Measurements from ENCODE around the gene CELA3B. TPM values are rescaled to one million over a fixed set of nuclear protein-coding genes. Genes with fewer than 3 reads are reported as not detected.

Gene CELA3B
- total RNA-seq, 4 donors from 2014 or later: not detected

DNA sequence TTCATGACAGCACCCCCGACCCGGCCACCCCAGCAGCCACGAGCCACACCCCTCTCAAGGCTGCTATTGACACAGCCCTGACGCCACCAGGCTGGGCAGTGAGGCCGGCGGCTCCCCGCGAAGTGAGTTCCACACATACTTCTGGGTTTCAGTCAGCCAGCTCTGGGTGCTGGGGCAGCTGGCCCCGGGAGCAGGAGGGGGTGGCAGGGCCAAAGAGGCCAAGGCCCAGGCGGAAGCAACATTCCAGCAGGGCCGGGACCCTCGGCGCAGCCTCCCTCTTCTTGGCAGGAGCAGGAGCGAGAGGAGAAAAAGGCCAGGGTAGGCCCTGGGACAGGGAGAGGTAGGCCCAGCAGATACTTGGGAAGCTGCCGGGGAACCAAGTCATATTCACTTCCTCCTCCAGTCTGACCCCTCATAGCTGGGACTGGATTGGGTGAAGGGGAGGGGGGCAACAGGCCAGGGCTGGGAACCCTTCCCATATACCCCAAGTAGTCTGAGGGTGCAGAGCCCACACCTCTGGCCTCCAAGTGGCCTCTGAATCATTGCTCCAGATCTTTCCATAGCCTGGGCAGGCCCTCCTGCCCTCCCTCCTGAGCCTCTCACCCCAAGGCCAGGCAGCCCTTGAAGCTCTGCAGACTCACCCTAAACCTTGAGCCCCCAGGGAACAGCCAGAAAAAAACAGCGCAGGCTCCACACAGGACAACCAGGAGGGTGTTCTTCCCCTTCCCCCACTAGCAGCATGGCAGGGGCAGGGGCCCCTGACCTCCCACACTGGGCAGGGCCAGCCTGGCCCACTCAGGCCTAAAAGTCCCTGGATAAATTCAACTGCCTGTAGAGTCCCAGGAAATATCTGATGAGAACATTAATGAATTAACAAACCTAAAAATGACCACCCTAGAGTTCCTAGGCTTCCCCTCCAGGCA lies 45.4 kb upstream of the CELA3B start:
- TF ChIP-seq POLR2A (IDR thresholded peaks at IDR 0.05): peak in 1 of 2 donors; percentile 14
- TF ChIP-seq, protein P1, sequence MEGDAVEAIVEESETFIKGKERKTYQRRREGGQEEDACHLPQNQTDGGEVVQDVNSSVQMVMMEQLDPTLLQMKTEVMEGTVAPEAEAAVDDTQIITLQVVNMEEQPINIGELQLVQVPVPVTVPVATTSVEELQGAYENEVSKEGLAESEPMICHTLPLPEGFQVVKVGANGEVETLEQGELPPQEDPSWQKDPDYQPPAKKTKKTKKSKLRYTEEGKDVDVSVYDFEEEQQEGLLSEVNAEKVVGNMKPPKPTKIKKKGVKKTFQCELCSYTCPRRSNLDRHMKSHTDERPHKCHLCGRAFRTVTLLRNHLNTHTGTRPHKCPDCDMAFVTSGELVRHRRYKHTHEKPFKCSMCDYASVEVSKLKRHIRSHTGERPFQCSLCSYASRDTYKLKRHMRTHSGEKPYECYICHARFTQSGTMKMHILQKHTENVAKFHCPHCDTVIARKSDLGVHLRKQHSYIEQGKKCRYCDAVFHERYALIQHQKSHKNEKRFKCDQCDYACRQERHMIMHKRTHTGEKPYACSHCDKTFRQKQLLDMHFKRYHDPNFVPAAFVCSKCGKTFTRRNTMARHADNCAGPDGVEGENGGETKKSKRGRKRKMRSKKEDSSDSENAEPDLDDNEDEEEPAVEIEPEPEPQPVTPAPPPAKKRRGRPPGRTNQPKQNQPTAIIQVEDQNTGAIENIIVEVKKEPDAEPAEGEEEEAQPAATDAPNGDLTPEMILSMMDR (IDR thresholded peaks at IDR 0.05 in 4 of 5, conservative IDR thresholded peaks at IDR 0.05 in 1 of 5): no peak
- intact Hi-C loops (cut with DNase I; ENCODE audit: low total_unique reads) (loop anchor here (1.0 kb wide), 1 partner anchor 18 kb away; no protein-coding TSS in a partner anchor), in situ Hi-C loops (cut with MboI; ENCODE audit: low sequenced_read_pairs in 4 of 4) (no loop called here)
- Histone ChIP-seq H3K9me3 (no peaks in the 10 kb centered on the region), H3K4me3 (peak overlapping the region in 3 of 4 donors; percentile 14 to 36 (median 25)), H3K27ac (peak overlapping the region; percentile 81 to 89 (median 88)), H3K27me3 (no peaks in the 10 kb centered on the region), H3K4me1 (peaks cover 51 to 80% of the 10 kb centered on the region in 2 donors), H3K36me3 (no peaks in the 10 kb centered on the region)
- ATAC-seq (no peak), DNase-seq (peak in 1 of 2 donors; percentile 67)

DNA sequence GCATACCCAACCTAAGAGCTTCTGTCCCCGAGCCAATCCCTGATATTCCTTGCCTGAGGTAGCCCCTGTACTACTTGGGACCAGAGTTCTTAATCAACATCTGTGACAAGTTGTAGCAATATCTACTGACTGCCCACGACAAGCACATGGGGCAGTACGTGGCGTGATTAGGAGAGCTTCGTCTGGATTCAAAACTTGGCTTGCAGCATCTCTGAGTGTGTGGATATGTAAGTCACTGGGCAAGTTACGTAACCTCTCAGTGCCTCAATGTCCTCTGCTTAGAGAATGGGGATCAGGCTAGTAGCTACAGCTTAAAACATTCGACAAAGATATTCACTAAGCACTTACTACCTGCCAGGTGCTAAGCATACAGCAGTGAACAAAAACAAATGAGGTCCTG lies 44.7 kb upstream of the CELA3B start:
- peak overlapping the region in 2 of 4 donors; percentile 14 to 18 for H3K4me3 ChIP-seq

DNA sequence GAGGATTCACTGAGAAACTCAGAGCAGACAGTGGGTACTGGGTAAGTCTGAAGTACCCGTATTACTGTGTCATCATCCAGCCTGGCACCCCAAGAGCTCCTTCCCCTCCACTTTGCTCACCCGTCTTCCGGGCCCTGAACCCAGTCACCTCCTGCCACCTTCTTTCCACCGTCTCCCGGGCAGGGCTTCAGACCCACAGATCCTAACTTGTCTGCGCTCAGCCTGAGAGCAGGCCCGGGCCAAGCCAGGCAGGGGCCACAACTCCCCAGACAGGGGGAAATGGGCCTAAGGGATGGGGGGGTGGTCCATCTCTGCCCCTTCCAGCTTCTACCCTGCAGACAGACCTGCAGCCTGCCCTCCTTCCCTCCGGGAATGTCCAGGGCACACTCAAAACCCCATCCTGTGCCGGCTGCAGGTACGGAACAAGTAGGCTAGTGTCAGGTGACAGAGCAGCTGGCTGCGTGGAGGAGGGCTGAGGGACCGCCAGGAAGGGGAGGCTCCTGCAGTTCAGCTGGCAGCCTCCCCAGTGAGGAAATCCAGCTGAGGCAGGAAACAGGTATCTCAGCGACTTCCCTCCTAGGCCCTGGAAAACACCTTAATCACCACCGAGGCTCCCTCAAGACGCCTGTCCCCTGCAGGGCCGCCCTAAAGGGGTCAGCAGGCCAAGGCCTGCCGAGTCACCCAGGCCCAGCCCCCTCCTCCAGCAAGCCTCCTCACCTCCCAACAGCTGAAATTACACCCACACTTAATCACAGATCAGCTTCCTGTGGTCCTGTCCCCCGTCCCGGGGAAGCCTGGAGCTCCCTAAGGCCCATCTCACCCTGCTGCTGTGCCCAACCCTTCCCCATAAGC lies 43.2 kb upstream of the CELA3B start:
- in situ Hi-C loops (cut with MboI; ENCODE audit: low sequenced_read_pairs in 4 of 4) (no loop called here), intact Hi-C loops (cut with DNase I; ENCODE audit: low total_unique reads) (no loop called here)
- peak overlapping the region; percentile 81 to 89 (median 88) for H3K27ac ChIP-seq
- peaks cover 56 to 67% of the 10 kb centered on the region in 2 donors for H3K4me1 ChIP-seq
- no peaks in the 10 kb centered on the region for H3K36me3 ChIP-seq
- DNase-seq: peak; percentile 79 to 88
- peak overlapping the region; percentile 45 to 71 (median 66) for H3K4me3 ChIP-seq
- TF ChIP-seq, protein P1 (IDR thresholded peaks at IDR 0.05 in 4 of 5, conservative IDR thresholded peaks at IDR 0.05 in 1 of 5): no peak
- TF ChIP-seq POLR2A (IDR thresholded peaks at IDR 0.05): peak; percentile 18 to 23
- H3K9me3 ChIP-seq: no peaks in the 10 kb centered on the region
- no peaks in the 10 kb centered on the region for H3K27me3 ChIP-seq
- ATAC-seq: peak; percentile 53 to 60

More for the DNA sequence above, 44.7 kb upstream of the CELA3B start:
- Histone ChIP-seq H3K4me1 (peaks cover 50 to 76% of the 10 kb centered on the region in 2 donors), H3K36me3 (no peaks in the 10 kb centered on the region), H3K9me3 (no peaks in the 10 kb centered on the region), H3K27ac (peak overlapping the region; percentile 81 to 89 (median 88)), H3K27me3 (no peaks in the 10 kb centered on the region)
- peak; percentile 73 to 79 for DNase-seq
- TF ChIP-seq, protein P1 (IDR thresholded peaks at IDR 0.05 in 4 of 5, conservative IDR thresholded peaks at IDR 0.05 in 1 of 5): no peak
- peak in 1 of 2 donors; percentile 34 for TF ChIP-seq POLR2A (IDR thresholded peaks at IDR 0.05)
- in situ Hi-C loops (cut with MboI; ENCODE audit: low sequenced_read_pairs in 4 of 4): no loop called here
- intact Hi-C loops (cut with DNase I; ENCODE audit: low total_unique reads): loop anchor here (1.0 kb wide), 1 partner anchor 19 kb away; no protein-coding TSS in a partner anchor
- ATAC-seq: peak; percentile 59 to 71

DNA sequence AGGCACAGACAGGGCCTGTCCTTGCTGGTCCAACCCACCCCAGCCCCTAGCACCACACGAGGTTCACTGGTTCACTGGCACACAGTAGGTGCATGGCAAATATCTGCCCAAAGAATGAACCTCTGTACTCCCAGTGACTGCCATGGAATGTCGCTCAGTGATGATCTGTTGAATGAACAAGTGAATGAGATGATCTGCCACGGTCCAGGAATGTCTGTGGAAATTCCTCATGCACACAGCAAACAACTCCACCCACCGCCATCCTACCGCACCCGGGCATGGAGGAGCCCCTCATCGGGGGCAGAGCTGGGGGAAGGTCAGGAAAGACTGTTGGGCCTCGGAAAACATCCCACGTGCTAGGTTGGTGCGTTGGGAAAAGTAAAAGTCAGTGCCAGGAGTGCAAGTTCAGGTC lies 41.4 kb upstream of the CELA3B start:
- Histone ChIP-seq H3K27me3 (no peaks in the 10 kb centered on the region), H3K4me1 (peaks cover 67 to 79% of the 10 kb centered on the region in 2 donors), H3K4me3 (peak overlapping the region; percentile 45 to 71 (median 66)), H3K9me3 (no peaks in the 10 kb centered on the region), H3K36me3 (no peaks in the 10 kb centered on the region), H3K27ac (peak overlapping the region; percentile 81 to 89 (median 88))
- ATAC-seq (no peak), DNase-seq (no peak)
- in situ Hi-C loops (cut with MboI; ENCODE audit: low sequenced_read_pairs in 4 of 4): no loop called here
- TF ChIP-seq, protein P1 (IDR thresholded peaks at IDR 0.05 in 4 of 5, conservative IDR thresholded peaks at IDR 0.05 in 1 of 5): no peak
- no peak for TF ChIP-seq POLR2A (IDR thresholded peaks at IDR 0.05)
- intact Hi-C loops (cut with DNase I; ENCODE audit: low total_unique reads): no loop called here

All from gastrocnemius medialis (tissue), 4 donors.